ENCODE data around the gene TRIM9. TPM values are rescaled to one million over a fixed set of nuclear protein-coding genes. Genes with fewer than 3 reads are reported as not detected.

TRIM9 gene
- total and polyA plus RNA-seq, 2 donors (not counting 1 experiment from before 2014, with no cell fraction given): 0.10 to 0.50 TPM

DNA sequence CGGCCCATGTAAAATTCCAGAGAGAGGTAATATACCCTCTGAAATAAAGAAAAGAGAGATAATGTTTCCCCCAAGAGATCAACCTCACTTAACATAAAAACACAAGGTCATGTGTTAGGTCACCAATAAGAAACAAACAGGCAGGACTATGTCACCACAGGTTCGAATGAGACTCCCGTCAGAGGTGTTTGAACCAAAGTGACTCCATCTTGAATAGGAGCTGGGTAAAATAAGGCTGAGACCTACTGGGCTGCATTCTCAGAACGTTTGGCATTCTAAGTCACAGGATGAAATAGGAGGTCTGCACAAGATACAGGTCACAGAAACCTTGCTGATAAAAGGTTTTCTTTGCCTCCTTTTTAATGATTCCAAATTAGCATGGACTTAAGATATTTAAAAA, 157.1 kb downstream of the TRIM9 start:
- H3K4me2 ChIP-seq (ENCODE audit: extremely low read depth, insufficient read depth, low read length): no peak overlapping the region

DNA sequence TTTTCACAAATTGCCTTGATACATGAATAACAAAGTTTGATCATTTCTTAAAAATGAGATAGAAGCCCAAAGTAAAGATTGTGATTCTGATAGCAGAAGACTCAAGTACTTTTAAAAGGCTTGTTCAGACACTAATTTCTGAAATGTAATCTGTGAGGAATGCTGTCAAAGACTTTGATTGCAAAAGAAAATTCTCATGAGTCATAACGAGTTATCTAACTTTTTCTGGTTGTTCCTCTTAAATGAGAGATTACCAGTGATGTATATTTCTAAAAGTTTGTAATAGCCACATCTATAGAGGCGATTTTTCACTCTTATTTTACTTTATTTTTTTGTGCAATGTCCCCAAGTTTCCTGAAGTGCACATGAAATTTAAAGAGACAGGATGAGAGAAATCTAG, 157.6 kb downstream of the TRIM9 start:
- no peaks in the 10 kb centered on the region for H3K9me3 ChIP-seq (ENCODE audit: control insufficient read depth, insufficient read depth, low read depth, low read length)
- H3K27ac ChIP-seq (ENCODE audit: insufficient read depth, low read length): no peak overlapping the region
- no peak overlapping the region for H3K4me3 ChIP-seq (replicated peaks in 1 of 4; ENCODE audit: control extremely low read depth in 1 of 4, insufficient read depth in 1 of 4, low read depth in 3 of 4, low read length in 4 of 4)
- H3K27me3 ChIP-seq (ENCODE audit: control insufficient read depth, insufficient read depth, low read length): no peaks in the 10 kb centered on the region
- H4K20me1 ChIP-seq (ENCODE audit: control insufficient read depth, extremely low read depth, insufficient read depth, low read length): no peaks in the 10 kb centered on the region
- H3K79me2 ChIP-seq (ENCODE audit: control insufficient read depth, insufficient read depth, low read length): no peaks in the 10 kb centered on the region
- H2AFZ ChIP-seq (ENCODE audit: low read length): no peak overlapping the region
- no peak overlapping the region for H3K9ac ChIP-seq (ENCODE audit: insufficient read depth, low read length)
- TF ChIP-seq EZH2 (IDR thresholded peaks at IDR 0.05; ENCODE audit: low read length, missing control alignments) (no peak), CTCF (conservative IDR thresholded peaks at IDR 0.05 in 1 of 2, IDR thresholded peaks at IDR 0.05 in 1 of 2; ENCODE audit: low read depth in 1 of 2, low read length in 2 of 2) (no peak)
- DNase-seq (ENCODE audit: low read depth in 2 of 2): peak; percentile 68 to 83
- H3K4me1 ChIP-seq (ENCODE audit: control insufficient read depth, extremely low read depth, insufficient read depth, low read length): peaks cover 4% of the 10 kb centered on the region
- H3K36me3 ChIP-seq (ENCODE audit: control insufficient read depth, insufficient read depth, low read length): peaks cover 7% of the 10 kb centered on the region
- H3K4me2 ChIP-seq (ENCODE audit: extremely low read depth, insufficient read depth, low read length): peak overlapping the region; percentile 20

More for the DNA sequence above, 157.1 kb downstream of the TRIM9 start:
- H3K27me3 ChIP-seq (ENCODE audit: control insufficient read depth, insufficient read depth, low read length): no peaks in the 10 kb centered on the region
- no peak overlapping the region for H3K27ac ChIP-seq (ENCODE audit: insufficient read depth, low read length)
- peaks cover 7% of the 10 kb centered on the region for H3K36me3 ChIP-seq (ENCODE audit: control insufficient read depth, insufficient read depth, low read length)
- no peaks in the 10 kb centered on the region for H4K20me1 ChIP-seq (ENCODE audit: control insufficient read depth, extremely low read depth, insufficient read depth, low read length)
- DNase-seq (ENCODE audit: low read depth in 2 of 2): no peak
- no peaks in the 10 kb centered on the region for H3K79me2 ChIP-seq (ENCODE audit: control insufficient read depth, insufficient read depth, low read length)
- no peaks in the 10 kb centered on the region for H3K9me3 ChIP-seq (ENCODE audit: control insufficient read depth, insufficient read depth, low read depth, low read length)
- TF ChIP-seq EZH2 (IDR thresholded peaks at IDR 0.05; ENCODE audit: low read length, missing control alignments) (no peak), CTCF (conservative IDR thresholded peaks at IDR 0.05 in 1 of 2, IDR thresholded peaks at IDR 0.05 in 1 of 2; ENCODE audit: low read depth in 1 of 2, low read length in 2 of 2) (no peak)
- no peak overlapping the region for H3K9ac ChIP-seq (ENCODE audit: insufficient read depth, low read length)
- no peak overlapping the region for H3K4me3 ChIP-seq (replicated peaks in 1 of 4; ENCODE audit: control extremely low read depth in 1 of 4, insufficient read depth in 1 of 4, low read depth in 3 of 4, low read length in 4 of 4)
- peaks cover 4% of the 10 kb centered on the region for H3K4me1 ChIP-seq (ENCODE audit: control insufficient read depth, extremely low read depth, insufficient read depth, low read length)
- no peak overlapping the region for H2AFZ ChIP-seq (ENCODE audit: low read length)

DNA sequence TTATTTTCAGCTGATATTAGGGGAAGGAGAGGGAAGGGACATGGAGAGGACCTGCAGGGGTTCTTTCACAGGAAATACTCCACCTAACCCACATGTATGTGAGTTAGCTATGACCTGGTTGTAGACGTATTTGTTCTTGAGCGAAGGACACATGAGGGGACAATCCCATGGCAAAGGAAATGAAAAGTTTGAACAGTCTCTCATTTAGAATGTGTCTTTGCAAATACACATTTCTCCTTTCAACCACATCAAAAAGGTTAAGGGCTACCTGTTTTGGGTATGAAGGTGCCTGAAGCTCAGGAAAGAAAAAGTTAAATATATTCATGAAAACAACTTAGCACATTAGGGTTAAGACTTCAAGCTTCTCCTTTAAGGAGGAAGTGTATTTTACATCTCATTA, 158.0 kb downstream of the TRIM9 start:
- H3K27ac ChIP-seq (ENCODE audit: insufficient read depth, low read length): no peak overlapping the region
- H4K20me1 ChIP-seq (ENCODE audit: control insufficient read depth, extremely low read depth, insufficient read depth, low read length): no peaks in the 10 kb centered on the region
- H3K79me2 ChIP-seq (ENCODE audit: control insufficient read depth, insufficient read depth, low read length): no peaks in the 10 kb centered on the region
- H3K9me3 ChIP-seq (ENCODE audit: control insufficient read depth, insufficient read depth, low read depth, low read length): no peaks in the 10 kb centered on the region
- no peak for DNase-seq (ENCODE audit: low read depth in 2 of 2)
- H3K4me3 ChIP-seq (replicated peaks in 1 of 4; ENCODE audit: control extremely low read depth in 1 of 4, insufficient read depth in 1 of 4, low read depth in 3 of 4, low read length in 4 of 4): no peak overlapping the region
- no peaks in the 10 kb centered on the region for H3K27me3 ChIP-seq (ENCODE audit: control insufficient read depth, insufficient read depth, low read length)
- peaks cover 7% of the 10 kb centered on the region for H3K36me3 ChIP-seq (ENCODE audit: control insufficient read depth, insufficient read depth, low read length)
- no peak overlapping the region for H3K9ac ChIP-seq (ENCODE audit: insufficient read depth, low read length)
- TF ChIP-seq EZH2 (IDR thresholded peaks at IDR 0.05; ENCODE audit: low read length, missing control alignments) (no peak), CTCF (conservative IDR thresholded peaks at IDR 0.05 in 1 of 2, IDR thresholded peaks at IDR 0.05 in 1 of 2; ENCODE audit: low read depth in 1 of 2, low read length in 2 of 2) (no peak)
- no peak overlapping the region for H2AFZ ChIP-seq (ENCODE audit: low read length)
- H3K4me2 ChIP-seq (ENCODE audit: extremely low read depth, insufficient read depth, low read length): peak overlapping the region; percentile 20
- peaks cover 4% of the 10 kb centered on the region for H3K4me1 ChIP-seq (ENCODE audit: control insufficient read depth, extremely low read depth, insufficient read depth, low read length)
